GM23338 (cell line): ENCODE measurements around the gene TPCN2. TPM values are rescaled to one million over a fixed set of nuclear protein-coding genes. Genes with fewer than 3 reads are reported as not detected.

Source experiments
- ETS1 ChIP-seq: IDR thresholded peaks from 2 replicates; pipeline ENCODE4 v1.6.1; 2016; ENCODE audit warnings: antibody characterized with exemption
- JUNB ChIP-seq: IDR thresholded peaks from one replicate; pipeline ENCODE4 v1.6.1; 2016; ENCODE audit warnings: antibody characterized with exemption; ENCODE audit not compliant: unreplicated experiment
- NANOG ChIP-seq: IDR thresholded peaks from 2 replicates; pipeline ENCODE4 v1.6.1; 2016; ENCODE audit warnings: antibody characterized with exemption, borderline replicate concordance
- REST ChIP-seq: IDR thresholded peaks from one replicate; pipeline ENCODE4 v1.6.1; 2018; ENCODE audit warnings: antibody characterized with exemption; ENCODE audit not compliant: unreplicated experiment
- ZNF114 ChIP-seq: fragments of 250-450 bp; sonication (Bioruptor Pico); IDR thresholded peaks from 2 replicates; pipeline ENCODE4 v1.5.0; 2020; ENCODE audit warnings: mild to moderate bottlenecking, moderate library complexity
- polyA plus RNA-seq: library from polyadenylated mRNA; unstranded; fragments of >200 nt; fragmentation: Nextera tagmentation; extraction: Ambion mirVana; gene quantifications from 2 replicates; pipeline ENCODE4 v1.2.1, GENCODE V29; 2016
- total RNA-seq: library from RNA; depleted of rRNA; stranded (reverse); fragments of >200 nt; shearing (Covaris generic); gene quantifications from 2 replicates; pipeline ENCODE4 v1.2.3, GENCODE V29; 2014
- TF ChIP-seq, protein P1 (sequence below): fragments of 250-450 bp; sonication (Bioruptor Pico); IDR thresholded peaks from 2 replicates; pipeline ENCODE4 v1.5.0; 2020; ENCODE audit warnings: mild to moderate bottlenecking, moderate library complexity

The TPCN2 gene
- total and polyA plus RNA-seq, 2 experiments from 2014 or later, result 5.8 to 14.7 TPM

GRCh38 chr11:69037074-69037473 lies 11.7 kb upstream of the TPCN2 start (continued):
- TF ChIP-seq, protein P1, sequence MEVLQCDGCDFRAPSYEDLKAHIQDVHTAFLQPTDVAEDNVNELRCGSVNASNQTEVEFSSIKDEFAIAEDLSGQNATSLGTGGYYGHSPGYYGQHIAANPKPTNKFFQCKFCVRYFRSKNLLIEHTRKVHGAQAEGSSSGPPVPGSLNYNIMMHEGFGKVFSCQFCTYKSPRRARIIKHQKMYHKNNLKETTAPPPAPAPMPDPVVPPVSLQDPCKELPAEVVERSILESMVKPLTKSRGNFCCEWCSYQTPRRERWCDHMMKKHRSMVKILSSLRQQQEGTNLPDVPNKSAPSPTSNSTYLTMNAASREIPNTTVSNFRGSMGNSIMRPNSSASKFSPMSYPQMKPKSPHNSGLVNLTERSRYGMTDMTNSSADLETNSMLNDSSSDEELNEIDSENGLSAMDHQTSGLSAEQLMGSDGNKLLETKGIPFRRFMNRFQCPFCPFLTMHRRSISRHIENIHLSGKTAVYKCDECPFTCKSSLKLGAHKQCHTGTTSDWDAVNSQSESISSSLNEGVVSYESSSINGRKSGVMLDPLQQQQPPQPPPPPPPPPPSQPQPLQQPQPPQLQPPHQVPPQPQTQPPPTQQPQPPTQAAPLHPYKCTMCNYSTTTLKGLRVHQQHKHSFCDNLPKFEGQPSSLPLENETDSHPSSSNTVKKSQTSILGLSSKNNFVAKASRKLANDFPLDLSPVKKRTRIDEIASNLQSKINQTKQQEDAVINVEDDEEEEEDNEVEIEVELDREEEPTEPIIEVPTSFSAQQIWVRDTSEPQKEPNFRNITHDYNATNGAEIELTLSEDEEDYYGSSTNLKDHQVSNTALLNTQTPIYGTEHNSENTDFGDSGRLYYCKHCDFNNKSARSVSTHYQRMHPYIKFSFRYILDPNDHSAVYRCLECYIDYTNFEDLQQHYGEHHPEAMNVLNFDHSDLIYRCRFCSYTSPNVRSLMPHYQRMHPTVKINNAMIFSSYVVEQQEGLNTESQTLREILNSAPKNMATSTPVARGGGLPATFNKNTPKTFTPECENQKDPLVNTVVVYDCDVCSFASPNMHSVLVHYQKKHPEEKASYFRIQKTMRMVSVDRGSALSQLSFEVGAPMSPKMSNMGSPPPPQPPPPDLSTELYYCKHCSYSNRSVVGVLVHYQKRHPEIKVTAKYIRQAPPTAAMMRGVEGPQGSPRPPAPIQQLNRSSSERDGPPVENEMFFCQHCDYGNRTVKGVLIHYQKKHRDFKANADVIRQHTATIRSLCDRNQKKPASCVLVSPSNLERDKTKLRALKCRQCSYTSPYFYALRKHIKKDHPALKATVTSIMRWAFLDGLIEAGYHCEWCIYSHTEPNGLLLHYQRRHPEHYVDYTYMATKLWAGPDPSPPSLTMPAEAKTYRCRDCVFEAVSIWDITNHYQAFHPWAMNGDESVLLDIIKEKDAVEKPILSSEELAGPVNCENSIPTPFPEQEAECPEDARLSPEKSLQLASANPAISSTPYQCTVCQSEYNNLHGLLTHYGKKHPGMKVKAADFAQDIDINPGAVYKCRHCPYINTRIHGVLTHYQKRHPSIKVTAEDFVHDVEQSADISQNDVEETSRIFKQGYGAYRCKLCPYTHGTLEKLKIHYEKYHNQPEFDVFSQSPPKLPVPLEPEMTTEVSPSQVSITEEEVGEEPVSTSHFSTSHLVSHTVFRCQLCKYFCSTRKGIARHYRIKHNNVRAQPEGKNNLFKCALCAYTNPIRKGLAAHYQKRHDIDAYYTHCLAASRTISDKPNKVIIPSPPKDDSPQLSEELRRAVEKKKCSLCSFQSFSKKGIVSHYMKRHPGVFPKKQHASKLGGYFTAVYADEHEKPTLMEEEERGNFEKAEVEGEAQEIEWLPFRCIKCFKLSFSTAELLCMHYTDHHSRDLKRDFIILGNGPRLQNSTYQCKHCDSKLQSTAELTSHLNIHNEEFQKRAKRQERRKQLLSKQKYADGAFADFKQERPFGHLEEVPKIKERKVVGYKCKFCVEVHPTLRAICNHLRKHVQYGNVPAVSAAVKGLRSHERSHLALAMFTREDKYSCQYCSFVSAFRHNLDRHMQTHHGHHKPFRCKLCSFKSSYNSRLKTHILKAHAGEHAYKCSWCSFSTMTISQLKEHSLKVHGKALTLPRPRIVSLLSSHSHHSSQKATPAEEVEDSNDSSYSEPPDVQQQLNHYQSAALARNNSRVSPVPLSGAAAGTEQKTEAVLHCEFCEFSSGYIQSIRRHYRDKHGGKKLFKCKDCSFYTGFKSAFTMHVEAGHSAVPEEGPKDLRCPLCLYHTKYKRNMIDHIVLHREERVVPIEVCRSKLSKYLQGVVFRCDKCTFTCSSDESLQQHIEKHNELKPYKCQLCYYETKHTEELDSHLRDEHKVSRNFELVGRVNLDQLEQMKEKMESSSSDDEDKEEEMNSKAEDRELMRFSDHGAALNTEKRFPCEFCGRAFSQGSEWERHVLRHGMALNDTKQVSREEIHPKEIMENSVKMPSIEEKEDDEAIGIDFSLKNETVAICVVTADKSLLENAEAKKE, result no peak
- no peak for TF ChIP-seq JUNB
- TF ChIP-seq ZNF114 (CRISPR knock-in tag), result no peak
- no peak for TF ChIP-seq REST
- no peak for TF ChIP-seq ETS1
- no peak for TF ChIP-seq NANOG
